A549 (cell line): Measurements from ENCODE around the gene CPTP.

Source experiments
- CTCF ChIP-seq: fragments of >200 bp; sonication (Bioruptor Twin); formaldehyde crosslinking; IDR thresholded peaks from 3 replicates; pipeline ENCODE4 v1.5.1; 2016
- GATA3 ChIP-seq: IDR thresholded peaks from 2 replicates; pipeline ENCODE4 v1.6.1; 2012; ENCODE audit warnings: borderline replicate concordance

GRCh38 chr1:1331068-1331965 is 6.7 kb downstream of the CPTP start, which contains the start of gene TAS1R3:
- TF ChIP-seq CTCF = no peak
- no peak for TF ChIP-seq GATA3
